Right renal cortex interstitium (tissue), 3 donors: ENCODE data around the gene PTPRE. TPM values are rescaled to one million over a fixed set of nuclear protein-coding genes. Genes with fewer than 3 reads are reported as not detected.

Experiments
- DNase-seq, 3 donors: peaks; one replicate each; pipeline ENCODE4 v3.0.0-alpha.2; 2013; ENCODE audit warnings: low read depth in 3 of 3, low spot score in 2 of 3
- polyA plus RNA-seq, 3 donors: library from polyadenylated mRNA; unstranded; fragments of 120-200 nt; gene quantifications; one replicate each; pipeline ENCODE4 v1.2.1, GENCODE V29; 2013; ENCODE audit not compliant: insufficient read length in 3 of 3

PTPRE gene
- polyA plus RNA-seq, 3 donors: 5.6 to 6.1 (median 6.0) TPM

- DNase-seq: no peak
Measured at GRCh38 chr10:127945948-127946711, 39.2 kb downstream of the PTPRE start.

- DNase-seq: no peak
Measured at GRCh38 chr10:127947211-127947610, 40.3 kb downstream of the PTPRE start.

- DNase-seq: no peak
Measured at GRCh38 chr10:127948791-127949190, 41.9 kb downstream of the PTPRE start.

DNA sequence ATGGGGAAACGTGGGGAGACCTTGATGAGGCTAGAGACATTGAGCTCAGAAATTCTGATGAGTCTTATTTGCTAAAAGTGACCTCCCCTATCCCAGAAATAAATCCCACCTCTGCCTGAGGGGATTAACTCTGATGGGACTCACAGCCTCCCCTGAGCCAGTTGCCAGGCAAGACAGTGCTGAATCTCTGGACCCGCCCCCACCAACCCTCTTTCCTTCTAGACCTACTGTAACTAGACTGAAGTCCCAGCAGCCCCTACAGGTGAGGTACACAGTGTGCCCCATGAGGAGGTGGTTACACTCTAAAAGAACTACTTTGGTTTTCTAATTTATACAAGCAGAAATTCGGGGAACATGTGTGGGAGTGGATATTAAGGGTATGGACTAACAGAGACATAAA is 42.9 kb downstream of the PTPRE start:
- no peak for DNase-seq

- DNase-seq: no peak
Measured at GRCh38 chr10:127951861-127952574, 45.1 kb downstream of the PTPRE start.

DNA sequence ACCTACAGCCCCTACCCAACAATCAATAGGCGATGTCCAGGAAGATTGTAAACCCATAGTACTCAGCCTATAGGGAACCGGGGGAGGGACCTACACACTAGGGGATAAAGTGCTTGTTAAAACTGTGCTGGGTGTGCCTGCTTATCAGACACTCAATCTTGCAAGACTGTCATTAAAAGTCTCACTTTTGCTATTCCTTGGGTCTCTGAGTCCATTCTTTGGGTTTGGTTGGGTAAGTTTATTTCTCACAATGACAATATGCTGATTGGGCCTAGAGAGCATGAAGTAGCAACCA is 45.6 kb downstream of the PTPRE start:
- DNase-seq: no peak

GRCh38 chr10:127952918-127953317 is 46.0 kb downstream of the PTPRE start:
- no peak for DNase-seq

GRCh38 chr10:127953876-127954275 is 47.0 kb downstream of the PTPRE start:
- no peak for DNase-seq

- no peak for DNase-seq
Measured at GRCh38 chr10:127959428-127959827, 52.5 kb downstream of the PTPRE start.

DNA sequence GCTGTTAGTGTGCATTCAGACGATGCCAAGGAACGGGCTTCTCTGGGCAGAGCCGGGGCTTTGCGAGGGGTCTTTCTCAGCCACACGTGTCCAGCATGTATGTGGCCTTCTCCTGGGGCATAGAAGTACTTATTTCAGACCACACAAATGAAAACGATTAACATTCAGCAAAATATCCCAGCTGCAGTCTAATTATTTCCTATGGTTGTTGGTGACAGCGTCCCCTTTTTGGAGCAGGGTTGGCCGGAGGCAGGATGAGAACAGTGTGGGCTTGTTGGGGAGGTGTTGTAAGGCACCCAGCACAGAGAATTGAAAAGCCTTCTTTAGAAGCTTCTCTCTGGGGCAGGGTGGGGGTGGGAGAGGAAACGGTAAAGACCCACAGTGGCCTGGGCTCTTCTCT is 54.2 kb downstream of the PTPRE start:
- no peak for DNase-seq

GRCh38 chr10:127962205-127962604 is 55.3 kb downstream of the PTPRE start:
- no peak for DNase-seq

- no peak for DNase-seq
Measured at GRCh38 chr10:127963136-127963535, 56.2 kb downstream of the PTPRE start.

DNA sequence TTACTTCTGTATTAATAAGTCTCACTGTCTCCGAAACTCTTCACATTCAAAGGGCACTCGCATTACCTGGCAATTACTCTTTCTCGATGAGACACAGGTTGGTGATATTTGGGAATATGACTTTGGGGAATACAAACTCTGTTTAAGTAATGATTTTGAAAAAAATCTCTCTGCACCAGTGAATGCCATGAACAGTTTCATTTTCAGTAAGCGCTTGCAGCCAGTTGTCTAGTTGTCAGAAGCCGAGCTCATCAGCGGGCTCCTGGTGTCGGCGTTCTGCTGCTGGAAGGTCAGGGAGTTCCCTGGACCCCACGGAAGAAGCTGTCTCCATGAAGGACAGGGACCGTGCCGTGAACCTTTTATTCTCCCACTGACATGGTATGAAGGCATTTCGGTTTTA is 57.7 kb downstream of the PTPRE start:
- no peak for DNase-seq

GRCh38 chr10:127966875-127967274 is 60.0 kb downstream of the PTPRE start:
- DNase-seq: no peak

DNA sequence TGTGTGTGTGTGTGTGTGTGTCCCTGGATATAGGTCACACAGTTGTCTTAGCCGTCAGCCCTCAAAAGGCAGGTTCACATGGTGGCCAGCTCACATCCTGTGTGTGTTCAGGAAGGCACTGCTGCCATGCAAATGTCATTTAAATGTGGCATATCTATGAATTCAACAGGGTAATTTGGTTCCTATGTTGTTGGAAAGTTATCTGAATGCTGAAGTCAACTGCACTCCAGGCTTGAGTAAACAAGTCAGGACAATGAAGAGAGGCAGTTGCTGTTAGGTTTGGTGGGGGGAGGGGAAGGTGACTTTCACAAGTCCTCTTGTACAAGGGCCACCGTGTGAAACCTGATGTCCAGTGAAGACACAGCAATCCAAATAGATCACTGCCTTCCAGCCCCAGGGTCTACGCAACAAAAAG is 61.1 kb downstream of the PTPRE start:
- DNase-seq: no peak

- DNase-seq: no peak
Measured at GRCh38 chr10:127968659-127969058, 61.8 kb downstream of the PTPRE start.

DNA sequence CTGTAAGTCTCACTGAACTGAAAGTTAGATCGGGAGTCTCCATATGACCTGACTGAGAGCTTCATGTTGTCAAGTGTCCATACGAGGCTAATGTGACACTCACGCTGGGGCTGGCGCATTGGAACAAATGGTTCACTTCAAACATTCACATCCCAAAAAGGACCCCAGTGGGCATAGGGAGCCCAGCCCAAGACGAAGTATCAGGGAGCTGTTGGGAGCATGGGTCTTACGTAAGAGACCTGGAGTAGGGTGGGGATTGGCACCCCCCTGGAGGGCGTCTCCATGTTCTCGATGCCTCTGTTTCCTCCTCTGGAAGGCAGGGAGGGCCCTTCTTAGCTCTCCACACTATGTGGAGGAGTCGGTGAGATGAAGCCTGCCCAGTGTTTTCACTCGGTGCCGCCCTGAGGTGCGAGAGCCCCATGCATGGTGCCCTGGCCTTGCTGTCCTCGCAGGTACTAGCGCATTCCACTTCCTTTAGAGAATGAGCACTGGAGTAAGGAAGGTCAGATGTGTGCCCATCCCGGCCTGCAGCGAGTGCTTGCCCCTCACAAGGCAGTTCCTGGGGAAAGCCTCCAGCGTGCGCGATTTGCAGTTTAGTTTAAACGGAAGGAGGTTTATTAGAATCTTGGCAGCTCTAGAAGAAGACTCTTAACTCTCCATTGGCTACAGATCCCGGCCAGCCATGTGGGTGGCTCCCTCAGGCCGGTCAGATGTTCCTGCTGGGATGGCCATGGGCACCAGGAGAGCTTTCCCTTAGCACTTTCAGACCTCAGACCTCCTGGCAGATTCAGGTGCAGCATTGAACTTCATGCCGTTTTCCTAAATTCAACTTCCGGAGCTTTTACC is 64.4 kb downstream of the PTPRE start:
- DNase-seq: no peak

- no peak for DNase-seq
Measured at GRCh38 chr10:127971963-127972615, 65.2 kb downstream of the PTPRE start.

- no peak for DNase-seq
Measured at GRCh38 chr10:127972751-127973357, 66.0 kb downstream of the PTPRE start.

GRCh38 chr10:127973791-127974311 is 66.9 kb downstream of the PTPRE start:
- DNase-seq: no peak
